Activated naive CD4-positive, alpha-beta T cell treated with anti-CD3 and anti-CD28 coated beads, Interleukin-2, amount 10 ng/mL, durations not matched to agents 7 days and 5 days (primary cell): ENCODE results near the gene NUDT21.

Source experiments
- CTCF ChIA-PET: fragments of 350-600 bp; sonication (Branson Sonifier 250); formaldehyde crosslinking; loops from one replicate; lab custom pipeline; 2021; ENCODE audit warnings: antibody characterized with exemption; lab: Charles Lee
- DNase-seq: peaks from one replicate; pipeline ENCODE4 v3.0.0-alpha.2; 2020
- H3K27ac Mint-ChIP-seq: one replicate; pipeline ENCODE4 v1.8.0; 2021; ENCODE audit warnings: mild to moderate bottlenecking, moderate library complexity, mixed read lengths
- H3K27me3 Mint-ChIP-seq: one replicate; pipeline ENCODE4 v1.8.0; 2021; ENCODE audit warnings: mild to moderate bottlenecking, mixed read lengths
- H3K36me3 Mint-ChIP-seq: one replicate; pipeline ENCODE4 v1.8.0; 2021; ENCODE audit warnings: mixed read lengths
- H3K4me1 Mint-ChIP-seq: one replicate; pipeline ENCODE4 v1.8.0; 2021; ENCODE audit warnings: mixed read lengths
- H3K4me3 Mint-ChIP-seq: one replicate; pipeline ENCODE4 v1.8.0; 2021; ENCODE audit warnings: mild to moderate bottlenecking, moderate library complexity, mixed read lengths
- H3K9me3 Mint-ChIP-seq: one replicate; pipeline ENCODE4 v1.8.0; 2021; ENCODE audit warnings: mixed read lengths

Gene NUDT21

DNA sequence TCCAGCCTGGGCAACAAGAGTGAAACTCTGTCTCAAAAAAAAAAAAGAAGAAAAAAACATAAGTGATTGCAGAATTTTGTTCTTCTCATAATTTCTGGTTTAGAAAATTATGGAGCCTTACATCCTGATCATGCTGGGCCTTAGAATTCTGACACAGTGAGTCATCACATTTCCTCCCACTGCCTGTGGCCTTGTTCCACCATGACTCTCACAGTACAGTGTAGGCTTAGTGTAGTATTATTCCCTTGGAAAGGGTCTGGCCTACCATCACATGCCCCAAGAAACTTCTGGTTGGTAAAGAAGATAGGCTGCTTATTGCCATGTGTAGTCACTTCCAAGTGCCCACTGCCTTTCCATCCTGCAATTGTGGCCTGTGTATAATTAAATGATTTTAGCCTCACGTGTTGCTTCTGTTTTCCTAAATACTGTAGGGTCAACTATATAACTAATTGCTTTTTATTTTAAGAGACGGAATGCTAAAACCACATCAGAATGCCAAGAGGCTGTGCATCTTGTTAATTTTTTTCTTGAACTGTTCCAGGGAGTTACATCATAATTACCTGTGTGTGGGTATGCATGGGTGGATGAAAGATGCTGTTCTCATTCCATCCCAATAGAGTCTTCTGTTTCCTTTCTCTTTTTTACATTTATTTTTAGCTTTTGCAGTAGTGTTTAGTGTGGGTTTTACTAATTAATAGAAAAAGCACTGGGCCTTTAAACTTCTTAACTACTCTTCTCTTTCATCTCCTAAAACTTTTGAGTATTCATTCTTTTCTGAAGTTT lies 26.2 kb upstream of the NUDT21 start:
- no peaks in the 10 kb centered on the region for H3K9me3 Mint-ChIP-seq
- H3K4me1 Mint-ChIP-seq: peaks cover 8% of the 10 kb centered on the region
- DNase-seq: no peak
- no peaks in the 10 kb centered on the region for H3K27me3 Mint-ChIP-seq
- H3K4me3 Mint-ChIP-seq: no peak overlapping the region
- peaks cover 41% of the 10 kb centered on the region for H3K36me3 Mint-ChIP-seq
- CTCF ChIA-PET: no interaction called here
- peak overlapping the region; percentile 25 for H3K27ac Mint-ChIP-seq

DNA sequence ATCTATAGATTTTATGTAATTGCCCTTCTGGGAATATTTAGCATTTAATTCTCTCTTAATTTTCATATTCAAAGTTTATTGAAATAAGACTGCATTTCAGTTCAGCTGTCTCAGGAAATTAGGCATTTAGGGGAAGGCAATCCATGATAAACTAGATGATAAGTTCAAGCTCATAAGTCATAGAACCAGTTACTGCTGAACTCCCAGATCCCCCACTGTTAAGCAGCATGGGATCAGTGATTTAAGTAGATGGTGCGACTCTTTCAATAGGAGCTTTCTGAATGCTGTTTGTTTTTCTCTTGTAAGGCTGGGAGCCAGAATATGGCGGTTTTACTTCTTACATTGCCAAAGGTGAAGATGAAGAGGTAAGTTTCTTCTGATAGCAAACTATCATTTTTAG lies 24.1 kb upstream of the NUDT21 start:
- peaks cover 58% of the 10 kb centered on the region for H3K36me3 Mint-ChIP-seq
- no peak overlapping the region for H3K27ac Mint-ChIP-seq
- no peak for DNase-seq
- CTCF ChIA-PET: no interaction called here
- H3K4me1 Mint-ChIP-seq: peaks cover 8% of the 10 kb centered on the region
- no peak overlapping the region for H3K4me3 Mint-ChIP-seq
- H3K27me3 Mint-ChIP-seq: no peaks in the 10 kb centered on the region
- H3K9me3 Mint-ChIP-seq: no peaks in the 10 kb centered on the region

DNA sequence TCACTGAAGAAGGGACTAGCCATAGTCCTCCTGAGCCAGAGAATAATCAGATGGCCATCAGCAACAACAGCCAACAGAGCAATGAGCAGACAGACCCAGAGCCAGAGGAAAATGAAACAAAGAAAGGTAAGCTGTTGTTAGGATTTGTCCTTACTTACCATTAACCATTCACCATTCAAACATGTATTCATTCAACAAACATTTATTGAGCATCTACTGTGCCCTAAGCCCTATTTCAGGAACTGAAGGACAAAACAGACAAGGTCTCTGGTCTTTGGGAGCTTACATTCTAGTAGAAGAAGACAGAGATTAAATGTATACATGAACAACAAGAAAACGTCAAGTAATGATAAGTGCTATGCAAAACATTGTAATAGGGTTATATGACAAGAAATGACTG lies 19.5 kb upstream of the NUDT21 start:
- no peak overlapping the region for H3K27ac Mint-ChIP-seq
- DNase-seq: no peak
- no peak overlapping the region for H3K4me3 Mint-ChIP-seq
- H3K27me3 Mint-ChIP-seq: no peaks in the 10 kb centered on the region
- peaks cover 60% of the 10 kb centered on the region for H3K36me3 Mint-ChIP-seq
- H3K9me3 Mint-ChIP-seq: no peaks in the 10 kb centered on the region
- H3K4me1 Mint-ChIP-seq: no peaks in the 10 kb centered on the region
- CTCF ChIA-PET: no interaction called here

DNA sequence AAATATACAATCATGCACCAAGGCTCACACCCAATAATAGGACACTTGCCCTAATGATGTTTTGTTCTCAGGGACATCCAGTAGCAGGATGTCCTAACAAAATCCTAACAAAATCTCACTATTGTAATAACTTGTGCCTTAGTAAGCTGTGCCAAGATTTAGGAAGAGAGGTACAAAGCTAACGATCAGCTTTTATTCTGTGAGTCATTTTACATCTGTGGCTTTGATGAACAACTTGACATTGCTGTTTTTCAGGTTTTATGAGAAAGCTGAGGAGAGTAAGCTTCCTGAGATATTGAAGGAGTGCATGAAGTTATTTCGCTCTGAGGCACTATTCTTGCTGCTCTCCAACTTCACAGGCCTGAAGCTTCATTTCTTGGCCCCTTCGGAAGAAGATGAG lies 19.1 kb upstream of the NUDT21 start:
- CTCF ChIA-PET: no interaction called here
- Mint-ChIP-seq H3K27me3 (no peaks in the 10 kb centered on the region), H3K36me3 (peaks cover 59% of the 10 kb centered on the region), H3K9me3 (no peaks in the 10 kb centered on the region), H3K4me3 (no peak overlapping the region), H3K27ac (no peak overlapping the region), H3K4me1 (no peaks in the 10 kb centered on the region)
- no peak for DNase-seq

DNA sequence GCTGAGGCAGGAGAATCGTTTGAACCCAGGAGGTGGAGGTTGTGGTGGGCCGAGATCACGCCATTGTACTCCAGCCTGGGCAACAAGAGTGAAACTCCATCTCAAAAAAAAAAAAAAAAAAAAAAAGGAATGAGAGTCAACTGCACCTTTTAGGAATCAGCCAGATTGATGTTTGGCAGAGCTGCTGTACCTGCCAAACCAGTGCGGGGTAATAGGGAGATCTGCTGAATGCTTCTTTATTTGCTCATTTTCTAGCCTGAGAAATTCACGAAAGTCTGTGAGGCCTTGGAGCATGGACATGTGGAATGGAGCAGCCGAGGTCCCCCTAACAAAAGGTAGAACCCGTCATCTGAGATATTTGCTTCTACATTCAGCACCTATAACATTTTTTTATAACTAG lies 18.6 kb upstream of the NUDT21 start:
- CTCF ChIA-PET: no interaction called here
- H3K36me3 Mint-ChIP-seq: peaks cover 55% of the 10 kb centered on the region
- no peak overlapping the region for H3K27ac Mint-ChIP-seq

DNA sequence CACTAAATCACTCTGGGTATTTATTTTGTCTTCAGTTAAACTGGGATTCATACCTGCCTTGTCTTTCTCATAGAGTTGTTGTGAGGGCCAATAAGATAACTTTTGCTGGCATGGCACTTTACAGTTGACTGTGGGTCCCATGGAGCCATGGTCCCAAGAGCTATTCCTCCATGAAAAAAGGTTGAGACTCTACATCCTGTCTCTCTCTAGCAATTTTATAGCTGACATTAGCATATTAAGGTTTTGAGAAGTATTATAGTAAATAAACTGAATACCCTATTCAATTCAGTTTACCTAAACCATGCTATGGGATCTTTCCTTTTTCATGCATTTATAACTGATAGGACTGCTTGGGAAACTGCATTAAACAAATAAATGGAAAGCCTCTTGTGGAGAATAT lies 17.7 kb upstream of the NUDT21 start:
- H3K9me3 Mint-ChIP-seq: no peaks in the 10 kb centered on the region
- DNase-seq: no peak
- no peak overlapping the region for H3K27ac Mint-ChIP-seq
- CTCF ChIA-PET: no interaction called here
- peaks cover 61% of the 10 kb centered on the region for H3K36me3 Mint-ChIP-seq
- H3K4me1 Mint-ChIP-seq: no peaks in the 10 kb centered on the region
- no peak overlapping the region for H3K4me3 Mint-ChIP-seq
- no peaks in the 10 kb centered on the region for H3K27me3 Mint-ChIP-seq

More for the DNA sequence above, 18.6 kb upstream of the NUDT21 start:
- Mint-ChIP-seq H3K9me3 (no peaks in the 10 kb centered on the region), H3K4me1 (no peaks in the 10 kb centered on the region), H3K27me3 (no peaks in the 10 kb centered on the region), H3K4me3 (no peak overlapping the region)
- no peak for DNase-seq

DNA sequence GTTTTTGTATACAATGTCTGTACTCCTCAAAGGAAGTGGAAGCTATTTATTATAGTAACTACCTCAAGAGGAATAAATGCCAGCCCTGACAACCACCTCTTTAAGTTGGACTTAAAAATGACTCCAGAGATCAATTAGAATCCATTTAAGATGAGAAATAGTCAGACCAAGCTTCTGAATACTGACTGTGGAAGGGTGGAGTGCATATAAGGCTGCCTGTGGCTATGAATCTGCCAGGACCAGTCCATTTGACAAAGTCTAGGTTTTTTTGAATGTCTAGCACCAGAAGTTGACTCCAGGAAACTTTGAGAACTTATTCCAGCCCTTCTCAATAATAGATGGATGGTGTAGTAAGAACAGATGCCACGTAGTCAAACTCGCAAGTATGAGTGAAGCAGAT lies 15.2 kb upstream of the NUDT21 start:
- H3K27ac Mint-ChIP-seq: no peak overlapping the region
- H3K27me3 Mint-ChIP-seq: no peaks in the 10 kb centered on the region
- CTCF ChIA-PET: no interaction called here
- DNase-seq: no peak
- H3K4me1 Mint-ChIP-seq: no peaks in the 10 kb centered on the region
- H3K9me3 Mint-ChIP-seq: no peaks in the 10 kb centered on the region
- H3K36me3 Mint-ChIP-seq: peaks cover 61% of the 10 kb centered on the region
- H3K4me3 Mint-ChIP-seq: no peak overlapping the region

DNA sequence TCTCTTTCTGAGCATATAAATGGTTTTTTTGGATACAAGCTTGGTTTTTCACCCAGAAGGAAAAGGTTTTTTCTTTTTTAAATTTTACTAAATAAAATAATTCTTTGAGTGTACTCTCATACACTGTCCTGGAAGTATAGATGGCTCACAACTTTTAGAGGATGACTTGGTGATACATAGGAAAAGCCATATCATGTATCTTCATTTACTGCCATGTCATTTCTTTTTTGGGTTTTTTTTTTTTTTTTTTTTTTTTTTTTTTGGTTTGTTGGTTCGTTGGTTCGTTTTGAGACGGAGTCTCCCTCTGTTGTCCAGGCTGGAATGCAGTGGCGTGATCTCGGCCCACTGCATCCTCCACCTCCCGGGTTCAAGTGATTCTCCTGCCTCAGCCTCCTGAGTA lies 12.0 kb upstream of the NUDT21 start:
- no peaks in the 10 kb centered on the region for H3K9me3 Mint-ChIP-seq
- CTCF ChIA-PET: no interaction called here

DNA sequence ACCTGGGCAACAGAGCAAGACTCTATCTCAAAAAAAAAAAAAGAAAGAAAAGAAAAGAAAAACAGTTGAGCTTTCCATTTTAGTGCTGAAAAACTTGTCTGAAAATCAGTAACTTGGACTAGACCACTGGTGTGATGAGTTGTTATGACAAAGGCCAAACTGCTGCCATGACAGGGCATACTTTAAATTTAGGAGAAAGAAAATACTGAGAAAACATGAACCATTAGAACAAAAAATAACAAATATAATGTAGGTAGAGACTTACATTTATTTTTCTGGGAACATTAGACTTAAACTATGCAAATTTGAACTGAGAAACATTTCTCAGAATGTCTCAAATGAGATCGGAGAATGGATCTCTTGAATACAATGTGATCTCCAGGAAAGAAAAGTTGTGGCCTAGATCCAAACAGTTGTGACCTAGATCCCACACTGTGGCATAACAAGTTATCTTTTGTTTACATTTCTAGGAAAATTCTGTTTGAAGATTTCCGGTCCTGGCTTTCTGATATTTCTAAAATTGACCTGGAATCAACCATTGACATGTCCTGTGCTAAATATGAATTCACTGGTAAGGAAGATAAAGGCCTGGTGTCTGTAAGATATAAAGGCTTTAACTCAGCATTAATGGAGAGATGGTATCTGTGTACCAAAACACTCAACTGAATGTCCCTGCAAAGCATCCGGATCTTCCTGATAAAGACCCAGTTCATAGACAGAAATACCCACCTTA lies 11.1 kb upstream of the NUDT21 start:
- Mint-ChIP-seq H3K27me3 (no peaks in the 10 kb centered on the region), H3K36me3 (peaks cover 56% of the 10 kb centered on the region), H3K4me1 (no peaks in the 10 kb centered on the region), H3K27ac (no peak overlapping the region), H3K4me3 (no peak overlapping the region), H3K9me3 (no peaks in the 10 kb centered on the region)
- no peak for DNase-seq
- CTCF ChIA-PET: no interaction called here

More for the DNA sequence above, 12.0 kb upstream of the NUDT21 start:
- no peak overlapping the region for H3K4me3 Mint-ChIP-seq
- H3K27me3 Mint-ChIP-seq: no peaks in the 10 kb centered on the region
- H3K27ac Mint-ChIP-seq: no peak overlapping the region
- DNase-seq: no peak
- H3K36me3 Mint-ChIP-seq: peaks cover 56% of the 10 kb centered on the region
- H3K4me1 Mint-ChIP-seq: no peaks in the 10 kb centered on the region

DNA sequence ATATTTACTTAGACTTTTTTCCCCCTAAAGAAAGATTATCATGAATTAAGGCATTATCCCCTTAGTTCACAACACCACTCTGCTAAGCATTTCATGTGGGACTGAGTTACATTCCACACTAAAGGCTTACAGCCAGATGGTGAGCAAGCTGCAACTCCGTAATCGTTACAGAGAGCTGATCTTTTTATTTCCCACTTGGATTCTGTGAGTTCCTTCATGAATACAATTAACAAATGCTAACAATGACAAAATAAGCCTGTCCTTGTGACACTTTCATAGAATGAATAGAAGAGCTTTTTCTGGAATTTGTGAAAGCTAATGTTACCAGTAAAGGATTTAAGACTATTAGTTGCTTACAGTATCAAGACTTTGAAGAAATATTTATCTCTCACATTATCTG lies 9.0 kb upstream of the NUDT21 start:
- H3K9me3 Mint-ChIP-seq: no peaks in the 10 kb centered on the region
- no peak overlapping the region for H3K27ac Mint-ChIP-seq
- CTCF ChIA-PET: no interaction called here
- H3K36me3 Mint-ChIP-seq: peaks cover 55% of the 10 kb centered on the region
- no peak for DNase-seq
- H3K4me3 Mint-ChIP-seq: no peak overlapping the region
- H3K4me1 Mint-ChIP-seq: peaks cover 4% of the 10 kb centered on the region
- no peaks in the 10 kb centered on the region for H3K27me3 Mint-ChIP-seq

DNA sequence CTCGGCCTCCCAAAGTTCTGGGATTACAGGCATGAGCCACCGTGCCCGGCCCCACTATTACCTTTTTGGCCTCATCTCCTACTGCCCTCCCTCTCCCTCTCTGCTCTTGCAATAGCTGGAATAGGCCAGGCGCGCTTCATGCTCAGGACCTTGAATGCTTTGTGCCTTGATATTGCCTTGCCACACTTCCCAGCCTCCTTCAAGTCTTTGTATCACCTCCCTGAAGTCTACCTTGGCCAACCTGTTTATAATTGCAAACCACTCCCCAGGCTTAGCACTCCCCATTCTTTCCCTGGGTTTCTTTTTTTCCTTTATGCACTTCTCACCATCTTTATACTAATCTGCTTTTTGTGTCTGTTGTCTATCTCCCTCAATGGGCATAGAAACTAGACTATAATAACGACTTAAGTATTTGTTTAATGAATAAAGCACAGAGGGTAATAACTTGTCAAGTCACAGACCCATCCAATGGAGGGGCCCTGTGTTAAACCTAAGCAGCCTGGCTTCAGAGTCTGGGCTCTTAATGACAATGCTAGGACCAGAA lies 6.9 kb upstream of the NUDT21 start:
- H3K27me3 Mint-ChIP-seq: no peaks in the 10 kb centered on the region
- peaks cover 58% of the 10 kb centered on the region for H3K36me3 Mint-ChIP-seq
- peaks cover 11% of the 10 kb centered on the region for H3K4me1 Mint-ChIP-seq
- H3K9me3 Mint-ChIP-seq: no peaks in the 10 kb centered on the region
- CTCF ChIA-PET: no interaction called here
- no peak overlapping the region for H3K4me3 Mint-ChIP-seq
- DNase-seq: no peak
- H3K27ac Mint-ChIP-seq: peak overlapping the region; percentile 10

DNA sequence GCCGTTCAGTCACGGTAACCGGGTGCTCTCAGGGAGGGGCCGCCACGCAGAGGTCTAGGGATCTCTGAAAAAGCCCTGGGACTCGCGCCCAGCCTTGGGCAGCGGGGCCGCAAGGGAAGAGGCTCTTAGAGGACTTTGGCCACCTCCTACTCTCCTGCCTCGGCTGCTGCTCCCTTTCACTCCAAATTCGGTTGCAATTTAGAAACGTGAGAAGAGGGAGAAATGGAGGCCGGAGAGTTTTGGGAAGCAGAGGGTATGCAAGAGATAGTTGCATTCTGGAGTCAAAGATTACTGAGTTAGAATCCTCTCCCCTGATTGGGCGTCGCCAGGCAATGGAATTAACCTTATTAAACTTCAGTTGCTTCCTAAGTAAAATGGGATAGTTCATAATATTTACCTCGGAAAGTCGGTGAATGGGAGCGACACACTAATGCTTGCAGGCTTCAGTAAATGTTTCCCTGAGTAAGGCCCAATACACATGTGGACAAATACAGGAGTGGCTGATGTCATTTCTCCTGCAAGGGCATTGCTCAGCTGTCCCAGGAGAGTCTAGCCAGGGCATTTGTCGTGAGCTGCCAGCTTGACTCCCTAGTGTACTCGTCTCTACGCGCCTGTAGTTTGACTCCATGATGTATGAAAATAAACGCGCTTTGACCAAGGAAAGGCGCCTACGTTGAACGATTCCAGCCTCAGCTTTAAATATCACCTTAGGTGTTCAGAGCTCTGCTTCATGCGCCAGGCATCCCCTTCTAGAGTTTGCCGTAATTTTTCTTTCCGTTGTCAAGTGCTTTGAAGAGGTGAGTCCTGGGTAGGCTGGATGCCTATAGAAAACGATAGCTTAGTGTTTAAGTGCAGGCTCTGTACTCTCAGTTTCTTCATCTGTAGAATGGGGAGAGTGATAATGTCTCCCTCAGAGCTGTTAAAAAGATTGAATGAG lies 889 bp upstream of the NUDT21 start:
- Mint-ChIP-seq H3K4me1 (peaks cover 58% of the 10 kb centered on the region), H3K9me3 (no peaks in the 10 kb centered on the region), H3K36me3 (peaks cover 51% of the 10 kb centered on the region), H3K4me3 (peak overlapping the region; percentile 95), H3K27ac (peak overlapping the region; percentile 89), H3K27me3 (no peaks in the 10 kb centered on the region)
- DNase-seq: peak; percentile 25
- CTCF ChIA-PET: interaction anchor here (0.7 kb wide), 1 partner anchor 92 kb away, joined by 3 read pairs; no protein-coding TSS in a partner anchor

DNA sequence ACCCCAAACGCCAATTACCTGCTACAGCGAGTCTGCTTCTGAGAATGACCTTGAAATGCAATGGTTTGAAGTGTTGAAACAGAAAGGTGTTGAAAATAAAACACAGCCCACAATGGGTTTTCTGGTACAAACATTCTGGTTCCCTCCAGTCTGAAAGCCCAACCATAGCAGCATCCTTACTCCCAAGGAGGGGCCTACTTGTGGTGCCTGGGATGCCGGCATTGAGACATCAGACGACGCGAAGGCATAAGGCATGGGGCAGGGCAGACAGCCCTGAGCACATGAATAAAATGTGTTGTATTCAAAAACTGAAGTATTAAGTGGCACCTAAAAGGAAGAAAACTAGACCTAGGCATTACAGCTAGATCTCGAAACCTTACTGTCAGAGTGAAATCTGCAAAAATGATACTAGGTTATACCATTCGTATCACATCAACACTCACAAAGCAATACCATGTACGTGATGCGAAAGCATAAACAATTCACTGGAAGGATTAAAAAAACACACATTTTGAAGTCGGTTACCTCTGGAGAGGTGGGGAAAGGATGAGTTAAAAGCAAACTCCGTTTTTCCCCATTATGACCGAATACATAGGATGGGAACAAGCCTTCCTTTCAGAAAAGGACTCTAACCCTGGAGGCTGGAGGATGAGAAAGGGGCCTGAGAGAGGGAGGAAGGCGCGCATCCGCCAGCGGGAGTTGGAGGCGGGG lies 702 bp downstream of the NUDT21 start:
- peaks cover 51% of the 10 kb centered on the region for H3K36me3 Mint-ChIP-seq
- CTCF ChIA-PET: no interaction called here
- DNase-seq: peak; percentile 25
- H3K4me1 Mint-ChIP-seq: peaks cover 55% of the 10 kb centered on the region
- H3K4me3 Mint-ChIP-seq: peak overlapping the region; percentile 95
- no peaks in the 10 kb centered on the region for H3K27me3 Mint-ChIP-seq
- peak overlapping the region; percentile 89 for H3K27ac Mint-ChIP-seq
- H3K9me3 Mint-ChIP-seq: no peaks in the 10 kb centered on the region
